NCI-H128 (cell line): ENCODE results near the gene SYDE1.

ENCODE experiments used
- DNase-seq: peaks from one replicate; lab custom pipeline; 2025; ENCODE audit not compliant: unreplicated experiment; lab: John Stamatoyannopoulos, UW

Gene SYDE1

DNA sequence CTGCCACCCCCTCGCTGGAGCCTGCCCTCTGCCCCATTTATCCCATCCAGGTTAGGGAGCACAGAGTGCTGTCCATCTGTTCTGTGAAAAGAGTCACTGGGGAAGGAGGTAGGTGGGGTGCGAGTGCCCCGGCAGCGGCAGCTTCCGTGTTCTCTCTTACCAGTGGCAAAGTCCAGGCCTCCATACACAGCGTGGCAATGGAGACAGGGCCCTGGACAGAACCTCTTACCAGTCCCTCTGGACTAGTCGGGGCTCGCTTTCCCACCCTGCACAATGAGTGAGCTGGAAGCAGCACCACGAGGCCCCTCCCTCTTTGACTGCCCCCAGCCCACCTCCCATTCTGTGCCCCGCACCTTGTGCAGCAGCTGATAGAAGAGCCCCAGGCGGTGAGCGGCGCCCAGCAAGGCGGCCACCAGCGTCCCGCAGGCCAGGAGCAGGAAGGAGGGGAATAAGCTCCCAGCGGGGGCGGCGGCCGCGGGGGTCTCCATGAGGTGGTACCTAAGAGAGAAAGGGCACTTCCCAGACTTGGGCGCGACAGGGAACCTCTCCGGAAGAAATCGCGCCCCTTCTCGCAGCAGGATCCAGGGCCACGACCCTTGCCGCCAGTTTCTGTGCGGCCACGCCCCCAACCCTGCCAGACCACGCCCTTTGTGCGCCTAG lies 17.5 kb downstream of the SYDE1 start:
- DNase-seq, result no peak

DNA sequence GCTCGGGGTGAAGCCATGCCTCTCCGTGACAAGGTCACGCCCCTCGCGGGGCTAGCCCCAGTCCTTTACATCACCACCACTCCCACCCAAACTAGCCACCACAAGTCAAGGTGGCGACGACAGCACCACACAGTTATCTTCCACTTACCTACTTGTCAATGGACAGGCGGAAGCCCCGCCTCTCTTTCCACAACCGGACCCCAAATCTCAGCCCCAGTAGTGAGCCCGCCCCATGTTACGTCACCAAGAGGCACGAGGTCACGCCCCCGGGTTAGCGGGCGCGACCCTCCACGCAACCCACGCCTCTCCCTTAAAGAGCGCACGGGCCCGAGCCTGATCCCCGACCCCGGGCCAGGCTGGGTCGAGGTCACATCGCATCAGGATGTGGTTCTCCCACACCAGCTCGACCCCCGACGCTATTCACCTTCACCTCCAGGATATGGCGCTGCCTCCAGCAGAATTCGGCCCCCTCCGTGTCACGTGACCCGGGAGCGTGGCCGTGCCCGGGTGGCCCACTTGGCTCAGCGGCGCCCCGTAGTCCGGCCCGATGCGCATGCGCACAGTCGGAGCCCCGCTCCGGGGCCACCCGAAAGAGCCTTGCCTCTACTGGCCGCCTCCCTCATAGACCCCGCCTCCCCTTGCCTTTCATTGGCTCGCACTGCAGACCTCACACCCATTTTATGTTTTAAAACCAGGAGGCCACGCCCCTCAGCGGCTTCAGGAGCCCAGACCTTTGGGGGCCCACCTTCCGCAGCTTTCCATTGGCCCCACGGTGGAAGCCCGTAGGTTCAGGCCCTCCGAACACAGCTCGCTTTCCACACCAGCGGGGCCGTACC lies 18.2 kb downstream of the SYDE1 start:
- peak; percentile 76 for DNase-seq

DNA sequence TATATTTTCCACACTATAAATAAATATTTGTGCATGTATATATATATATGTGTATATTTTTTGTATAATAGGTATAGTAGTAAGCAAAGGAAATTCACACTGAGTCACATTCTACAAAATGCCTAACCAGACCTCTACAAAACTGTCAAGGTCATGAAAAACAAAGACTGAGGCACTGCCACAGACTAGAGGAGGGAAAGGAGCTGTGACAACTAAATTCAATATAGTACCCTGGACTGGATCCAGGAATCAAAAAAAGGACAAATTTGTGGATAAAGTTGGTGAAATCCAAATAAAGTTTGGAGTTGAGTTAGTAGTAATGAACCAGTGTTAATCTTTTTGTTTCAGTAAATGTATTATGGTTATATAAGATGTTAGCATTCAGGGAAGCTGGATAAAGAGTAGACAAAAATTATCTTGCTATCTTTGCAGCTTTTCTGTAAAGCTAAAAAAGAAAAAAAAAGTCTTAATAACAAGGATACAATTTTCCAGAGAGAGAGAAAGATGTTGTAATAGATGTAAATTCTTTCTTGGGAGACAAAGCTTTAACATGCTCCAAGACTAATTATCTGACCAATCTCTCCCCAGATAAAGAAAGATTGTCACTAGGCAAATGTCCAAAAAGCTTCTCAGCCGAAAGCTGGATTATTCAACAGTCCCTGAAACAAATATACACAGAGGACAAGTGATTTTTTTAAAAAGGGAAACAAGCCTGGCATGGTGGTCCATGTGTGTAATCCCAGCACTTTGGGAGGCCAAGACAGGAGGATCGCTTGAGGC lies 19.1 kb downstream of the SYDE1 start:
- no peak for DNase-seq

DNA sequence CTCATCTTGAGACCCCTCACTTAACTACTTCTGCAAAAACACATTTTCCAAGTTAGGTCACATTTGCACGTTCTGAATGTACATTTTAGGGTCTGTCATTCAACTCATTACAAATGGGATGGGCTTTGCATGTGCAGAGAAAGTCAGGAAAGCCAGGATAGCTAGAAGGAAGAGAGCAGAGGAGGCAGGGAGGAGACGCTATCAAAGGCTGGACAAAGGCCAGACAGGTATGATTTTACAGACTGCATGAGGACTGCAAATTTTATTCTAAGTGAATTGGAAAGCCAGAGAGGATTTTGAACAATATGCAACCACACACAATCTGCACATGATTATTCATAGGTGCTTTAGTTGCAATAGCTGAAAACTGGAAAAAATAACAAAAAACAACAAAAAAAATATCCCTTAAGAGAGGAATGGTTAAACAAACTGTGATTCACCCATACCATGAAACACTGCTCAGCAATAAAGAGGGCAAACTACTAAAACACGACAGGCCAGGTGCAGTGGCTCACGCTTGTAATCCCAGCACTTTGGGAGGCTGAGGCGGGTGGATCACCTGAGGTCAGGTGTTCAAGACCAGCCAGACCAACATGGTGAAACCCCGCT lies 21.1 kb downstream of the SYDE1 start:
- DNase-seq, result no peak

DNA sequence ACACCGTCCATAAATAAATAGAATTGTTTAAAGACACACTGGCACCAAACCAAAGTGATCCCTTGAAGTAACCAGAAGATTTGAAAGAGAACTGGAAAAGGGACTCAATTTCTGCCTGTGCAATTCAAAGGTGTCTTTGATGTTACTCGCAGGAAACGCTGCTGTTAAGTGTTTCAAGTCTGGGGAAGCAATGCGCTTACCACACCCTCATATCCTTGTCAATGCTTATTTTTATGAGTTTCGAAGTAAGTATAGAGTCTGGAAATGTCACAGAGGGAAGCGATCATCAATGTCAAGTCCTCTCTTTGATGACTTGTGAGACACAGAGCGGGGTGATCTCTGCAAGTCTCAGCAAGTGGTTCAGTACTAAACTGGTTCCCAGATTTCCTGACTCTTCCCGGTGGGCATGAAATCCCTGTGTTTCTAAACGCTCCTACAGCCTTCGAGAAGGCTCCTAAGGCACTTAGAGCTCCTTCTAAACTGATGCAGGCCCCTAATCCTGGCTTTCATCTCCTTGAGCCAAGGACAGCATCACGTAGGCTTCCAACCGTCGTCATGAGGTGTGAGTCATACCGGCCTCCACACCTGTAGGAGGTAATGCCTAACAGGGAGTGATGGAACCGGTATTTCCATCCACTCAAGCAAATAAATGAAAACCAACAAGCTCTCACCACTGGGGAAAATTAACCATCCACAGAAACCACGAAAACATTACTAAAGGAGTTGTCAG lies 22.8 kb downstream of the SYDE1 start:
- no peak for DNase-seq

DNA sequence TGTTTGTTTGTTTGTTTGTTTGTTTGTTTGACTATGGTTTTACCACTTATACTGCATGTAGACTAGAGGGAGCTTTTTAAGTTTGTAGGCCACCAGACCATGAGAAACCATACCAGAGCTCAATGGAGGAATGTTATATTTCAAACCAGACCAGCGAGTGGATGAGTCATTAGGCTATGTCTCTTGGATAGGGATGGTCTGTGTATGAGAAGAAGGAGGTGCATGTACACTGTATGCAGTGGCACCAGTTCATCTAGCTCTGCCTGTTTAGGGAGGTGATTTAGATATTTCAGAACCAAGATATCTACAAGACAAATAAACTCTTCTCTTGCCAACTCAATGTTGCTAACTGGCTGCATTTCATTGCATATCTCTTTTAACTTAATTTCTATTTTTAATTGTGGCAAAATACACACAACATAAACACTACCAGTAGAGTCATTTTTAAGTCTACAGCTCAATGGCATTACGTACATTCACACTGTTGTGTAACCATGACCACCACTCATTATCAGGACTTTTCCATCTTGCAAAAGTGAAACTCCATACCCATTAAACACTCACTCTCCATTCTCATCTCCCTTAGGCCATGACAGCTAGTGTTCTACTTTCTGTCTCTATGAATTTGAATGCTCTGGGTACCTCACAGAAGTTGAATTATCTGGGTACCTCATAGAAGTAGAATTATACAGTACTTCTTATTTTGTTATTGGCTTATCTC lies 29.2 kb downstream of the SYDE1 start:
- no peak for DNase-seq

DNA sequence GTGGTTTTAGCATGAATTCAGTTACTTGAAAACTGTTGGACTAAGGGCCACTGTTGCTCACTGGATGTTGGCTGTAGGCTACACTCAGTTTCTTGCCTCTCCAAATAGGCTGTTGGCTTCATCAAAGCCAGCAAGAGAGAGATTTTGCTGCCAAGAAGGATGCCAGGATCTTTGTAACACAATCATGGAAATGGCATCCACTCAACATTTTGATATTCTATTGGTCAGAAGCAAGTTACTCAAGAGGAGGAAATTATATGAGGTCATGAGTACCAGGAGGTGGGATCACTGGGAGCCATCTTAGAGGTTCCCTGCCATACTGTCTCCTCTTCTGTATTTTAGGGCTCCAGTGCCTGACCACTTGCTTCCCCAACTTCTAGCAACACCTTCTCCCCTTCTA lies 30.6 kb downstream of the SYDE1 start:
- no peak for DNase-seq

DNA sequence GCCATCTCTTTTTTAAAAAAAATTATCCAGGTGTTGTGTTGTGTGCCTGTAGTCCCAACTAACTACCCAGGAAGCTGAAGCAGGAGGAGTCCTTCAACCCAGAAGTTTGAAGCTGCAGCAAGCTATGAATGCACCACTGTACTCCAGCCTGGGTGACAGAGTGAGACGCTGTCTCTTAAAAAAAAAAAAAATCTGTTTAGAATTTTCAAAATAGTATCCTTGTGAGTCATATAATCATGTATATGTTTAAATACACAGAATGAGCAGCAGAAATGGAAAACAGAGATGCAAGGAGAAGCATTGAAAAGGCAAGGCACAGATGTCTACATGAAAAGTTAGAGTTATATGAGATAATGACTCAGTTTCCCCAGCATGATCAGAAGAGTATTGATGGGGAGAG lies 31.2 kb downstream of the SYDE1 start:
- DNase-seq, result no peak

DNA sequence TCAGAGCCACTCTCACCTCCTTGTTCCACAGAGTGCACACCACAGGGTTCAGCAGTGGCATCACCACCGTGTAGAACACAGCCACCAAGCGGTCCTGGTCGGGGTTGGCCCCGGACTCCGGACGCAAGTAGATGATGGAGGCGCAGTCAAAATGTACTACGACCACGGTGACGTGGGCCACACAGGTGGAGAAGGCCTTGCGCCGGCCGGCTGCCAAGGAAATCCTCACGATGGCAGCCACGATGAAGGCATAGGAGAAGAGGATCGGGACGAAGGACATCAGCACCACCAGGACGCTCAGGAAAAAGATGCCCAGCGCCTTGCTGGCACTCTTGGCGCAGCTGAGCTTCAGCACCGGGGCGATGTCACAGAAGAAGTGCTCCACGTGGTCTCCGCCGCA lies 33.9 kb downstream of the SYDE1 start:
- DNase-seq, result no peak

DNA sequence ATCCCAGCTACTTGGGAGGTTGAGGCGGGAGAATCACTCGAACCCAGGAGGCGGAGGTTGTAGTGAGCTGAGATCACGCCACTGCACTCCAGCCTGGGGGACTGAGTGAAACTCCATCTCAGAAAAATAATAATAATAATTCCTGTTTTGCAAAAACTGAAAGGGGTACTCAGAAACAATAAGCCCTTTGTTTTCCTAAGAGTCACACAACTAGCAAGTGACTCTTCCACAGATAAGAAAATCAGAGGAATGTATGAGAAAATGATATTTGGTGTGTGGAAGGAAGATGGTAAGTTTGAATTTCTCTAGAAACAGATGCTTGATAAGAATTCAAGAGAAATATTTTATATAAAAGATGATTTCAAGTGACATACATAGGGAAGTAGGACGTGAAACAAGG lies 35.1 kb downstream of the SYDE1 start:
- DNase-seq, result no peak

DNA sequence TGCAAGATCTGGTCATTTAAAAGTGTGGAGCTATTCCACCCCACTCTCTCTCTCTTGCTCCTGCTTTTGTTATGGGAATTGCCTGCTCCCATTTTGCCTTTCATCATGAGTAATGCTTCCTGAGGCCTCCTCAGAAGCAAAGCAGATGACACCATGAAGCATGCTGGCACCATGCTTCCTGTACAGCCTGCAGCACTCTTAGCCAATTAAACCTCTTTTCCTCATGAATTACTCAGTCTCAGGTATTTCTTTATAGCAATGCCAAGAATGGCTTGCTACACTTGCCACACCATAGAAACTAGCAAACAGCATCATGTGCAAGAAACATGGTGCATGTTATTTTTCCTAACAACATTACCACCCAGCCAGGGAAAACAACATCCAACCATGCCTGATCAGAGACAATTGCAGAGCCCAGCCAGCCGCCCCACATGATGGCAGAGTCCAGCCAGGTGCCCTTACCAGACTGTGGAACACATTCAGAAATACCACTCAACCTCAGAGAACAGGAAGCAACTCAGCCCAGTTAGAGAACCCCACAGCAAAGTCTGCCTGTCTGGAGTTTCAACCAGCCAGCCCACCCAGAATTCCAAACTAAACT lies 36.9 kb downstream of the SYDE1 start:
- DNase-seq, result no peak

DNA sequence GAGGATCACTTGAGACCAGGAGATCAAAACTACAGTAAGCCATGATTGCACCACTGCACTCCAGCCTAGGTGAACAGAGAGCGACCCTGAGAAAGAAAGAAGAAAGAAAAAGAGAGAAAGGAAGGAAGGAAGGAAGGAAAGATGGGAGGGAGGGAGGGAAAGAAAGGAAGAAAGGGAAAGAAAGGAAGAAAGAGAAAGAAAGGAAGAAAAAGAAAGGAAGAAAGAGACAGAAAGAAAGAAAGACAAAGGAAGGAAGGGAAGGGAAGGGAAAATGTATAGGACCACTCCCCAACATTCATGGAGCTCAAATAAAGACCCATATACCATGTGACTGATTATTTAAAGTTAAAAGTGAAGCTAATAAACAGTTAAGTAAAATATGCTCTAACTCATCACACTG lies 39.9 kb downstream of the SYDE1 start:
- no peak for DNase-seq

DNA sequence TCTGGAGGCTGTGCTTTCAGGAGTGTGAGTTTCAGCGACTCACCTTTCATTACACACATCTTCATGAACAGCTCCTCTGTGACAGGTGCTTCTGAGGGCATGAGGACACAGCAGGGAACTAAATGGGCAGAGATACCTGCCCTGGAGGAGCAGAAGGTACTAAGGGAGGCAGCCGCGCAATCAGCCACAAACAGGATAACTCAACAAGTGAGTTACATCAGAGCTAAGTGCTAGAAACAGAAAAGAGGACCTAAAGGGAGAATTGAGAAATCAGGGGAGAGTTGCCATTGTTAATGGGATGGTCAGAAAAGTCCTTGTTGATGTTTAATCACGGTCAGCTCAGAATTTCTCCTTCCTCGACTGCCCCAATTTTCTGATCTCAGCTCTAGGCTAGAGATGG lies 42.5 kb downstream of the SYDE1 start:
- DNase-seq, result no peak

DNA sequence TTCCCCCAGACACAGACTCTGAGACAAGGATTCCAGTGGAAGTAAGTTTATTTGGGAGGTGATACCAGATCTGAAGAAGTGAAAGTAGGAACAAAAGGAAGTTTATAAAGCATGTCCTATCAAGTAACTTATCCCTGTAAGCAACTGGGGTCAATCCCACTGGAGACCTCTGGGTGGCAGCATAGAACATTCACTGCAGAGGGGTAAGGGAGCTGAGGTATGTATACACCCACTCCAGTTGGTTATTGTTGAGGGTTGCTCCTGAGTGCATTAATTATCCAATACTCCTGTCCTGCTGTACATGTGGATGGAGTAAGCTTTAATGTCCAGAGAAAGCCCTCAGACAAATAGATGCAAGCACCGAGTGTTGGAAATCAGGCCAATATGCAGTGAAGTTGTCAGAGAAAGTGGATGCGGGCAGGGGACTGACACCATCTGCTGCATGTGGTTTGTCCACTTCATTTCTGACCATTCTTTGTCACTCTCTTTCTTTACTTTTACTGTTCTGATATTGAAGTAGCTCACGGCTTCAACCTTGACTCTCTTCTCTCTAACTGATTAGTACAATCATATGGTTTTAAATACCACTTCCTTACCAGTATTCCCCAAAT lies 46.9 kb downstream of the SYDE1 start:
- no peak for DNase-seq

DNA sequence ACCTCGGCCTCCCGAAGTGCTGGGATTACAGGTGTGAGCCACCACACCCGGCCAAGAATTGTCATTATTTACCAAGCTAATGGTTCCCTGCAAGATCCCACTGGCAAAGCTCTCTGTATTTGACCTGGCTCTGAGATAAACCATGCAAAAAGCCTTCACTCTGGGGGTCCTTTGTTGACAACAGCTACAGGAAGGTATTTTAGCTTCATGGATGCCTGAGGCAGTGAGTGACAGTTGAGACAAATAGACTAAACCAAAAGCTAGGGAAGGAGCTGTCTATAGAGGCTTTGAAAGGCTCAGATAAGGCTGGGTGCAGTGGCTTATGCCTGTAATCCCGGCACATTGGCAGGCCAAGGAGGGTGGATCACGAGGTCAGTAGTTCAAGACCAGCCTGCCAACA lies 48.1 kb downstream of the SYDE1 start:
- DNase-seq, result no peak

DNA sequence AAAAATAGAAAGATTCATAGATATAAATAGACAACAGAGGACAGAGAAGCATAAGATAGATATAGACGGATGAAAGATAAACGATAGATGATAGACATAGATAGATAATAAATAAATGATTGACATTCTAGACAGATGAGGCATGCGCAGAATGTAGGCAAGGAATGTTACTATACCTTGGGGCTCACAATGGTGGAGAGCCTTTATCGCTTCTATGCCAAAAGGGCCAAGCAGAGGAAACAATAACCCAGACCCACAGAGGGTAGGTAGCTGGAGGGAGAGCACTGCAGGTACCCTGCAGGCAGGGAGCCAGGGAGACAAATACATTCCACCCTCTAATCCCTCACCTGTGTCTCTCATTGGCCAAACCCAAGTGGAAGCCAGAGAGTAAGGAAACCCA lies 49.2 kb downstream of the SYDE1 start:
- DNase-seq, result no peak

DNA sequence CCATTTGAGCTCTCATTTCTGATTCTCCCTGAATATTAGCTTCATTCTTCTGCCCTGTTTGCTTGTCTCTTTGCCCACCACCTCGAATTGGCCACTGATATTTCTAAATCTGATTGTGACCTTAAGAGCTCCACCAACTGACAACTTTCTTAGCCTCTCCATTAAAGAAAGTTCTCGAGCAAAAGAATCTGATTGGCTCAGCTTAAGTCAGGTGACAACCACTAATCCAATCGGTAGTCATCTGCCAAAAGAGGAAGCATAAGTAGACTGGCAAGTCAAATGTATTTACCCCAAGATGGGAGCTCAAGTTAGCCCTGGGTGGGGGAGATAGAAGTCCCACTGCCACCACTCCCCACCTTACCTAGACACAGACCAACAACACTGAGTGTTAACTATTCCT lies 52.0 kb downstream of the SYDE1 start:
- DNase-seq, result no peak

DNA sequence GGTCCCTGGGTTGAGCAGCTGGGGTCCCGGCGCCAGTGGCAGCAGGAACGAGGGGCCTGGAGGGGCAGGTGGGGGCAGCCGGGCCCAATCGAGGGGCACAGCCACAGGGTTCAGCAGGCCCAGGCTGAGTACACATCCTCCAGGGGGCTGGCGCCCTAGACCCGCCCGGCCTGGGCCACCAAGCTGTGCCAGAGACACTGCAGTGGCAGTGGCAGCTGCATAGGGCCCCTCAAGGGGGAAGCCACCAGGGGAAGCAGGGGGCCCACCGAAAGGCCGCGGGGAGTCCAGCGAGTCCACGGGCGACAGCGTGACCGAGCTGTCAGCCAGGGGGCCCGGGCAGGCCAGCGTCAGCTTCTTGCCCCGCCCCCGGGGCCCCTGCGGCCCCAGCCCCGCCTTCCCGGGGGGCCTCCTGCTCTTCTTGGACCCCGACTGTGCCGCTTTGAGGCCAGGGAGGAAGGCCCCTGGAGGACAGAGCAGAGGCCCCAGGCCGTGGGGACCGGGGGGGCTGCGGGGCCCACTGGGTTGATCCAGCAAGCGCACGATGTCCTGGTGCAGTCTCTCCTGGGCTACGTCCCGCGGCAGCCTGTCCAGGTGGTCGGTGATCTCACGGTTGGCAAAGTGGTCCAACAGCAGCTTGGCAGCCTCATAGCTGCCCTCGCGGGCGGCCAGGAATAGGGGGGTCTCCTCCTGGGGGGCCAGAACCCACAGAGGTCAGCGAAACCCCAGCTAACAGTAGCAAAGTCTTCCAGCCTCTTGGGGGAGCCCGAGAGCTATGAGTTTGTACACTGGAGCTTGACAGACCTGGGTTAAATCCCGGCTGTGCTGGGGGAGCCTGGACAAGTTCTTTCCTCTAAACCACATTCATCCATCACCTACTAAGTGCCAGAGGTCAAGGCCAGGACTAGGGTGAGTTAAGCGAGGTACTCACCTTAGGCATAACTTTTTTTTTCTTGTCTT lies 54.1 kb downstream of the SYDE1 start:
- DNase-seq, result no peak
